Hepatocyte (in vitro differentiated cells): ENCODE results near the gene IRF6.

Source experiments
- EZH2 ChIP-seq: fragments of 200-600 bp; sonication (generic); IDR thresholded peaks from 2 replicates; pipeline ENCODE4 v1.6.1; 2016; ENCODE audit warnings: antibody characterized with exemption, mild to moderate bottlenecking, borderline replicate concordance
- EZH2phosphoT487 ChIP-seq: fragments of 200-600 bp; sonication (generic); IDR thresholded peaks from one replicate; pipeline ENCODE4 v1.6.1; 2018; ENCODE audit warnings: antibody characterized with exemption, mild to moderate bottlenecking, low read depth, moderate library complexity; ENCODE audit not compliant: unreplicated experiment, severe bottlenecking
- TF ChIP-seq, protein P1 (sequence below): fragments of 200-600 bp; sonication (generic); IDR thresholded peaks from 2 replicates; pipeline ENCODE4 v1.5.1; 2016; ENCODE audit warnings: antibody characterized with exemption, mild to moderate bottlenecking; ENCODE audit not compliant: poor library complexity

DNA sequence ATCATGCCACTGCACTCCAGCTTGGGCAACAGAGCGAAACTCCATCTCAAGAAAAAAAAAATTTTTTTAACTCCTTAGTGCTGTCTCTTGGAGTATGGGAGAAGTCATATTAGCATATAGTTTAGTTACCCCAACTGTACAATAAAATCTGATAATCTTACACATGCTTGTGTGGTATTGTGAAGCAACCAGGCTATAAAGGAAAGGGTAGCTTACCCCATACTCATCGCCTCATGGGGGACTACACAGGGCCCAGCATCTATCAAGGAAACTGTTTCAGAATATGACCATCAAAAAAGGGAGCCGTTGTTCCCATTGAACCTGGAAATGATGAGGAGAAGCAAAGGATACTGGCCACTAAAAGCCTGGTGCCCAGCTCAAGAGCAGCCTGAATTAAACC, 53.1 kb downstream of the IRF6 start:
- TF ChIP-seq, protein P1, sequence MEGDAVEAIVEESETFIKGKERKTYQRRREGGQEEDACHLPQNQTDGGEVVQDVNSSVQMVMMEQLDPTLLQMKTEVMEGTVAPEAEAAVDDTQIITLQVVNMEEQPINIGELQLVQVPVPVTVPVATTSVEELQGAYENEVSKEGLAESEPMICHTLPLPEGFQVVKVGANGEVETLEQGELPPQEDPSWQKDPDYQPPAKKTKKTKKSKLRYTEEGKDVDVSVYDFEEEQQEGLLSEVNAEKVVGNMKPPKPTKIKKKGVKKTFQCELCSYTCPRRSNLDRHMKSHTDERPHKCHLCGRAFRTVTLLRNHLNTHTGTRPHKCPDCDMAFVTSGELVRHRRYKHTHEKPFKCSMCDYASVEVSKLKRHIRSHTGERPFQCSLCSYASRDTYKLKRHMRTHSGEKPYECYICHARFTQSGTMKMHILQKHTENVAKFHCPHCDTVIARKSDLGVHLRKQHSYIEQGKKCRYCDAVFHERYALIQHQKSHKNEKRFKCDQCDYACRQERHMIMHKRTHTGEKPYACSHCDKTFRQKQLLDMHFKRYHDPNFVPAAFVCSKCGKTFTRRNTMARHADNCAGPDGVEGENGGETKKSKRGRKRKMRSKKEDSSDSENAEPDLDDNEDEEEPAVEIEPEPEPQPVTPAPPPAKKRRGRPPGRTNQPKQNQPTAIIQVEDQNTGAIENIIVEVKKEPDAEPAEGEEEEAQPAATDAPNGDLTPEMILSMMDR, result no peak
- no peak for TF ChIP-seq EZH2
- no peak for TF ChIP-seq EZH2phosphoT487
